ENCODE data around the gene SKOR1. TPM values are rescaled to one million over a fixed set of nuclear protein-coding genes. Genes with fewer than 3 reads are reported as not detected.

The SKOR1 gene
- total and polyA plus RNA-seq, 7 donors, result 0.06 to 0.48 (median 0.13) TPM

DNA sequence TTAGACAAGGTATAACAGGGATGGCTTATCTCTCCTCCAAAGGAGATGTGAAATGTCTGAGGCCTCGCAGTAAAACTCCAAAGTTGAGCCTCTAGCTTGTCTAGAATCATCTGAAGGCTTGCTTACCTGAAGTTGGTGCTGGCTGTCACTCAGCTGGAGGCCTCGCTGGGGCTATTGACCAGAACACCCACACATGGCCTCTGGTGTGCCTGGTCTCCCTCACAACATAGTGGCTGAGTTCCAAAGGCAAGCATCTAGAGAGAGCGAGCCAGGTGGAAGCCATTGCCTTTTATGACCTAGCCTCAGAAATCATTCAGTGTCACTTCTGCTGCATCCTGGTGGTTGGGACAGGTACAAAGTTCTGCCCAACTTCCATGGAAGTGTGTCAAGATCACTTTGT lies 31.9 kb downstream of the SKOR1 start:
- no peak overlapping the region for H3K27ac ChIP-seq
- no peak overlapping the region for H3K4me3 ChIP-seq
- no peaks in the 10 kb centered on the region for H3K36me3 ChIP-seq (ENCODE audit: insufficient read depth in 1 of 2, low read depth in 1 of 2)
- WGBS, 3 donors, result 90 to 93% (median 92%) methylated on average over 3 of the region's 3 CpGs
- TF ChIP-seq, protein P1, sequence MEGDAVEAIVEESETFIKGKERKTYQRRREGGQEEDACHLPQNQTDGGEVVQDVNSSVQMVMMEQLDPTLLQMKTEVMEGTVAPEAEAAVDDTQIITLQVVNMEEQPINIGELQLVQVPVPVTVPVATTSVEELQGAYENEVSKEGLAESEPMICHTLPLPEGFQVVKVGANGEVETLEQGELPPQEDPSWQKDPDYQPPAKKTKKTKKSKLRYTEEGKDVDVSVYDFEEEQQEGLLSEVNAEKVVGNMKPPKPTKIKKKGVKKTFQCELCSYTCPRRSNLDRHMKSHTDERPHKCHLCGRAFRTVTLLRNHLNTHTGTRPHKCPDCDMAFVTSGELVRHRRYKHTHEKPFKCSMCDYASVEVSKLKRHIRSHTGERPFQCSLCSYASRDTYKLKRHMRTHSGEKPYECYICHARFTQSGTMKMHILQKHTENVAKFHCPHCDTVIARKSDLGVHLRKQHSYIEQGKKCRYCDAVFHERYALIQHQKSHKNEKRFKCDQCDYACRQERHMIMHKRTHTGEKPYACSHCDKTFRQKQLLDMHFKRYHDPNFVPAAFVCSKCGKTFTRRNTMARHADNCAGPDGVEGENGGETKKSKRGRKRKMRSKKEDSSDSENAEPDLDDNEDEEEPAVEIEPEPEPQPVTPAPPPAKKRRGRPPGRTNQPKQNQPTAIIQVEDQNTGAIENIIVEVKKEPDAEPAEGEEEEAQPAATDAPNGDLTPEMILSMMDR (IDR thresholded peaks at IDR 0.05), result no peak
- H3K4me1 ChIP-seq, result no peaks in the 10 kb centered on the region
- H3K9me3 ChIP-seq, result no peaks in the 10 kb centered on the region
- H3K27me3 ChIP-seq (ENCODE audit: insufficient read depth in 3 of 3, low read length in 2 of 3), result no peaks in the 10 kb centered on the region
- intact Hi-C loops (cut with DNase I), result no loop called here
- ATAC-seq (no peak), DNase-seq (no peak)

DNA sequence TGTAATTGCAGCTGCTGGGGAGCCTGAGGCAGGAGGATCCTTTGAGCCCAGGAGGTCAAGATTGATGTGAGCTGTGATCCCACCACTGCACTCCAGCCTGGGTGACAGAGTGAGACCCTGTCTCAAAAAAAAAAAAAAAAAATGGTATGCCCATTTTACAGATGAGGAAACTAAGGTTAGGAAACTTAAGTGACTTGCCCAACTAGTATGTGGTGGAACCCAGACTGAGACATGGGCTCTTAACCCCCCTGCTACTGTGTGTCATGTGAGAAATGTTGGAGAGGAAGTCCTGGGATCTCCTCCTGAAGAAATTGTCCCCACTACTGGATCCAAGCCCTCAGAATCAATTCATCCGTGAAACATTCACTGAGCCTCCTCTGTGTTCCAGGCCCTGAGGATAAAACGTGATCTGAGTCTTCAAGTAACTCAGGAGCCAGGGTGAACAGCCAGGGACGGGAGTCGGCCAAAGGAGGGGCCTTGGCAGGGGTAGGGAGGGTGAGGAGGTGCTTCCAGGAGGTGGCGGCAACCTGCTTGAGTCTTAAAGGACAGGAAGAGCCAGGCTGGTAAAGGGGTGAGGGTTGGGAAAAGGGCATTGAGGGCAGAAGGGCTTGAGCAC lies 34.1 kb downstream of the SKOR1 start:
- intact Hi-C loops (cut with DNase I), result no loop called here
- ATAC-seq (no peak), DNase-seq (no peak)
- TF ChIP-seq, protein P1 (IDR thresholded peaks at IDR 0.05), result no peak
- no peaks in the 10 kb centered on the region for H3K27me3 ChIP-seq (ENCODE audit: insufficient read depth in 3 of 3, low read length in 2 of 3)
- 51 to 77% (median 62%) methylated on average over 5 of the region's 5 CpGs for WGBS, 3 donors
- H3K4me1 ChIP-seq, result peaks cover 3% of the 10 kb centered on the region
- H3K36me3 ChIP-seq (ENCODE audit: insufficient read depth in 1 of 2, low read depth in 1 of 2), result no peaks in the 10 kb centered on the region
- no peak overlapping the region for H3K4me3 ChIP-seq
- no peak overlapping the region for H3K27ac ChIP-seq
- no peaks in the 10 kb centered on the region for H3K9me3 ChIP-seq

DNA sequence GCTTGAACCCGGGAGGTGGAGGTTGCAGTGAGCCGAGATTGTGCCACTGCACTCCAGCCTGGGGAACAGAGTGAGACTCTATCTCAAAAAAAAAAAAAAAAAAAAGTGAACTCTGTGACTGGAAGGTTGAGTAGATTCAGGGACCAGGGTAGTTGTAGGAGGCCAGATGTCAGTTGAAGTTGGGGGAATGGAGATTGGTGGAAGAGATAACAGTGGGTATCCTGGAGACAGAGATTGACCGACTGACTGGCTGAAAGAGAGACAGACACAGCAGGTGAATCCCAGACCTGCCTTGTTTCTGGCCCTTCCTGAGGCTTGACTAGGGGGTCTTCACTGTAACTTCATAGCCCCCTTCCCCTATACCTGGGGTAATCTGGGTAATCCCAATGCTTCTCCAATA lies 36.7 kb downstream of the SKOR1 start:
- Histone ChIP-seq H3K36me3 (ENCODE audit: insufficient read depth in 1 of 2, low read depth in 1 of 2) (no peaks in the 10 kb centered on the region), H3K9me3 (no peaks in the 10 kb centered on the region), H3K4me1 (peaks cover 3% of the 10 kb centered on the region), H3K27ac (no peak overlapping the region), H3K27me3 (ENCODE audit: insufficient read depth in 3 of 3, low read length in 2 of 3) (no peaks in the 10 kb centered on the region), H3K4me3 (no peak overlapping the region)
- intact Hi-C loops (cut with DNase I), result loop anchor here (2.0 to 10.0 kb wide), 3 partner anchors 193 to 350 kb away; partner anchors contain the start of gene PIAS1 (in 1 of the 2)
- 91 to 98% (median 94%) methylated on average over 3 of the region's 3 CpGs for WGBS, 3 donors
- no peak for ATAC-seq
- DNase-seq, result no peak
- TF ChIP-seq, protein P1 (IDR thresholded peaks at IDR 0.05), result no peak

DNA sequence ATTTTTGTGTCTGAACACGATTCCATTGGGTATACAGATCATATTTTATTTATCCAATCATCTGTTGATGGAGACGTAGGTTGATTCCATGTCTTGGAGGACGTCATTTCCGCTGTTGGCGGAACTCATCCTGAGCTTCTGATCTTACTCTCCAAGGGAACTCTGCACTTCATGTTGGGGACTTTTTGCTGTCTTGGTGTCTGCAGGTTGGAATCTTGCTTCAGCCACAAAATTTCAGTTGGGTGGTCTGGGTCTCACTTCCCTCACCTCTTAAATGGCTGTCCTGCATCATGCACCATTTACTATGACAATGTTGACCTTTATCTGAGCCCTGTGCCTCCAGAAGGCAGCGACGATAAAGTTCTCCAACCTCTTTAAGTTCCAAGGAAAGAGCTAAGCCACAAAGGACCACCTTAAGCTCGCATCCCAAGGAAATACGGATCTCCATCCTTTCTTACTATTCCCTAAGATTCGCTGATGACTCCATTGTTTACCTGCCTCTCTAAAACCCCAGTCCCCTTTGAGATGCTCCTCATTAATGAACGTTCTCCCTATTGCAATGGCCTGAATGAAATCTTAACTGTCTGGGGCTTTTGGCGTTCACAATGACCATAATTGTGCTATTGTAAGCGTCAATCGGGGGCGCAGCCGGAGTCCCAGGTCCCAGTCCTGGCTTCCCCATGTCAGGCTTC lies 37.6 kb downstream of the SKOR1 start:
- 50 to 57% (median 53%) methylated on average over 16 of the region's 16 CpGs for WGBS, 3 donors
- TF ChIP-seq, protein P1 (IDR thresholded peaks at IDR 0.05), result no peak
- no peak for DNase-seq
- Histone ChIP-seq H3K9me3 (no peaks in the 10 kb centered on the region), H3K36me3 (ENCODE audit: insufficient read depth in 1 of 2, low read depth in 1 of 2) (no peaks in the 10 kb centered on the region), H3K4me3 (peak overlapping the region; percentile 72), H3K27ac (no peak overlapping the region), H3K4me1 (peaks cover 3% of the 10 kb centered on the region), H3K27me3 (ENCODE audit: insufficient read depth in 3 of 3, low read length in 2 of 3) (no peaks in the 10 kb centered on the region)
- intact Hi-C loops (cut with DNase I), result loop anchor here (1.0 to 10.0 kb wide), 4 partner anchors 192 to 349 kb away; partner anchors contain the start of gene PIAS1 (in 1 of the 2)
- peak in 1 of 4 donors; percentile 31 for ATAC-seq
